Fibroblast of peridontal ligament (primary cell): ENCODE measurements around the gene CREBL2.
A peak's percentile ranks its signal among the peaks of the same experiment; 100 is the strongest.
"Not testable (repeated sequence)": the region's sequence is repeated elsewhere in the genome, so short reads cannot be mapped to it uniquely, and the experiment has no call there.

Source experiments
- DNase-seq: peaks from one replicate; pipeline ENCODE4 v3.0.0-alpha.2; 2010; ENCODE audit errors: extremely low read depth

Gene CREBL2

DNA sequence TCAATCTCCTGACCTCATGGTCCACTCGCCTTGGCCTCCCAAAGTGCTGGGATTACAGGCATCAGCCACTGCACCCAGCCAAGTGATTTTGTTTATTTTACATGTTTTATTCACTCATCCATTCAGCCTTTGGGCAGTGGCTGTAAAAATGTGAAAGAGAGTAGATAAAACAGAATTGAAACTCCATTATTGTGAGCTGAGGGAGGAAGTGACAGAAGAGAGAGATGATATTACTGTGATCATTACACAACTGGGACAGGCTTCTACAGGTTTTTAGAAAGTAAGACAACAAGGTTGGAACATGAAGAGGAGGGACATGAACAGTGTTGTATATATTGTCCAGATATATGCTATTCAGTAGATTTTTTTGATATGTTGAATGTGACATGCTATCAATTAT, 25.0 kb downstream of the CREBL2 start:
- no peak for DNase-seq

DNA sequence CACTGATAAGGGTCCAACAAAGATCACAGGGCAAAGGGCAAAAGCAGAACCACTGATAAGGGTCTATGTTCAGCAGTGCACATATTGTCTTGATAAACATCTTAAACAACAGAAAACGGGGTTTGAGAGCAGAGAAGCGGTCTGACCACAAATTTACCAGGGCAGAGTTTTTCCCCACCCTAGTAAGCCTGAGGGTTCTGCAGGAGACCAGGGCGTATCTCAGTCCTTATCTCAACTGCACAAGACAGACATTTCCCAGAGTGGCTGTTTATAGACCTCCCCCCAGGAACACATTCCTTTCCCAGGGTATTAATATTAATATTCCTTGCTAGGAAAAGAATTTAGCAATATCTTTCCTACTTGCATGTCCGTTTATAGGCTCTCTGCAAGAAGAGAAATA, 28.3 kb downstream of the CREBL2 start:
- DNase-seq, result not testable (repeated sequence)

DNA sequence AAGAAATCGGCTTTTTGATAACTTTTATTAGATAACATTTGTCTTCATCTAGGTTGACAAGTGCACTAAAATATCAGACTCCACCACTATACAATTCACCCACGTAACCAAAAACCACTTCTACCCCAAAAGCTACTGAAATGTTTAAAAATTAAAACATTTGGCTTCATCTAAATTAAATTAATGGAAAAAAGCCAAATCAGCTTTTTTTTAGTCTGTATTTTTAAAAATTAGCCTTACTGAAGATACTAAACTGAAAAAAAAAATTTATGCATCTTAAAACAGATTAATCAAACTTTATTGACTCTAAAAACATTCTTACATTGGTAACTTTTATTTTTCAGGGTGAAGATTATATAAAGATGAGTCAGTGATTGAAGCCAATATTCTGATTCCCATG, 30.0 kb downstream of the CREBL2 start:
- no peak for DNase-seq

DNA sequence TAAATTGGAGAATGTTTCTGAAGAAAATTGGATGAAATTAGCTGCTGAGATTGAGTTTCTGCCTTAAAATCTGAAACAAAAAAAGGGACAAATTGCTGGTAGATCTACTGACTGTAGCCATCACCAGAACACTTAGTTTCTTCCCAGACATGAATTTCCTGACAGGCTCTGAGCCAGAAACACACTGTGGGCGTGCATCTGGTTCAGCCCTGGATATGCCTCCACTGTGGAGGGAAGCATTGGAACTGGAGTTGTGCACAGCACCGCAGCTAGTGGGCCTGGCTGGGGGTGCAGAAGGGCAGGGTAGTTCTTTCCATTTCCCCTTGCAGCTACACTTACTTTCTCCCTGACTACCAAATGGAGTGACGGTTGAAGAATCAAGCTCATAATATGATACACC, 31.2 kb downstream of the CREBL2 start:
- DNase-seq, result no peak

DNA sequence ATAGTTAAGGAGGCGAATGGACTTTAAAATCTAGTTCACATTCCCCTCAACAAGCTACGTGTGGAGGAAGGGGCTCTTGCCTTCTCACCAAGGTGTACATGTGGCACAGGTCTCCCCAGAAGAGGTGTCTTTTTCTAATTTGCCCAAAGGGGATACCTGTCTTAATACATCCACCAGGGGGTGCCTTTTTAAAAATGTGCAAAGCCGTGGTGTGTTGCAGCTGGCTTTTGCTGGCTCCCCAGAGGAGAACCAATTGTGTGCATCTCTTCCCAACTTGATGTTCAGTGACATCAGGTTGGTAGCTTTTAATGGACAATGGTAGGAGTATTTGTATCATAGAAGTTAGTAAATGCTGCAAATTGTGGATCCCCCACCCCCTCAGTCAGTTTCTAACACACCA, 33.8 kb downstream of the CREBL2 start:
- peak; percentile 40 for DNase-seq

DNA sequence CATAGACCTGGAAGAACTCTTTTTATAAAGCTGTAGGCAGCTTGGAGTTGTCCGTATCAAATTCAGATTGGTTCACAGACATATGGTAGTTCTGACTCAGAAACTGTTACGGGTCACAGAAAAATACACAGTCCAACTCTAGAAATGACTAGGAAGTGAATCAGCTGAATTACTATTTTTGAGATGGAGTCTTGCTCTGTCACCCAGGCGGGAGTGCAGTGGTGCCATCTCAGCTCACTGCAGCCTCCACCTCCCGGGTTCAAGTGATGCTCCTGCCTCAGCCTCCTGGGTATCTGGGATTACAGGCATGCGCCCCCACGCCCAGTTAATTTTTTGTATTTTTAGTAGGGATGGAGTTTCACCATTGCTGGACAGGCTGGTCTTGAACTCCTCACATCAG, 34.3 kb downstream of the CREBL2 start:
- peak; percentile 88 for DNase-seq

DNA sequence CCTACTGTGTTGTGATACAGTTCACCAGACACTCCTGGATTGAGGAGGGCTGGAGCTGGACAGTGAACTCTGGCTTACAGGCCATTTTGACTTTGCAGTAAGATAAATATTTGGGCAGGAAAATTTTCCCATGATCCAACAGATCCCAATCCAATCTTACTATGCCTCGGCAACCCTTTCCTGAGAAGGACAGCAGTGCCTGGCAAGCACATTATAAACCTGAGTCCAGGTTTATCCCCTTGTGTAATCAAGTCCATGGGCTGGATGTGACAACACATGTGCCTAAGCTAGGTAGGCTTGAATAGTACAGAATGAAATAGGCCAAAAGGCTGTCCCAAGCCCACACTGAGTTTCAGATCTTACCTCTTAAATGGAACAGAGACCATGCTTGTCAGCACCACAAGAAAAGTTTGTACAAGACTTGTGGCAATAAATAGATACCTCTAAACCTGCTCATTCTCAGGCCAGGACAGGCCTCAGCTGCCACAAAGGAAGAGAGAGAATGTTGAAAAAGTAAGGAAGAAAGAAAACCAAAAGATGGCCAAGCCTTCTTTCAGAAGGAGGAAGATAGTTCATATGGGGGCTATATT, 34.9 kb downstream of the CREBL2 start:
- DNase-seq, result no peak

DNA sequence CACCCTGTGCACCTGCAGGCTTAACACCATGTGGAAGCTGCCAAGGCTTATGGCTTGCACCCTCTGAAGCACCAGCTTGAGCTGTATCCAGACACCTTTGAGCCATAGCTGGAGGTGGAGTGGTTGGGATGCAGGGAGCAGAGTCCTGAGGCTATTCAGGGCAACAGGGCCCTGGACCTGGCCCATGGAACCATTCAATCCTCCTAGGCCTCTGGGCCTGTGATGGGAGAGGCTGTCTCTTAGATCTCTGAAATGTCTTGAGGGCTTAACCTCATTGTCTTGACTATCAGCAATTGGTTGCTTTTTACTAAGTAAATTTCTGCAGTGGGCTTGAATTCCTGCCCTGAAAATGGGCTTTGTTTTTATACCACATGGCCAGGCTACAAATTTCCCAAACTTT, 36.6 kb downstream of the CREBL2 start:
- DNase-seq, result no peak

DNA sequence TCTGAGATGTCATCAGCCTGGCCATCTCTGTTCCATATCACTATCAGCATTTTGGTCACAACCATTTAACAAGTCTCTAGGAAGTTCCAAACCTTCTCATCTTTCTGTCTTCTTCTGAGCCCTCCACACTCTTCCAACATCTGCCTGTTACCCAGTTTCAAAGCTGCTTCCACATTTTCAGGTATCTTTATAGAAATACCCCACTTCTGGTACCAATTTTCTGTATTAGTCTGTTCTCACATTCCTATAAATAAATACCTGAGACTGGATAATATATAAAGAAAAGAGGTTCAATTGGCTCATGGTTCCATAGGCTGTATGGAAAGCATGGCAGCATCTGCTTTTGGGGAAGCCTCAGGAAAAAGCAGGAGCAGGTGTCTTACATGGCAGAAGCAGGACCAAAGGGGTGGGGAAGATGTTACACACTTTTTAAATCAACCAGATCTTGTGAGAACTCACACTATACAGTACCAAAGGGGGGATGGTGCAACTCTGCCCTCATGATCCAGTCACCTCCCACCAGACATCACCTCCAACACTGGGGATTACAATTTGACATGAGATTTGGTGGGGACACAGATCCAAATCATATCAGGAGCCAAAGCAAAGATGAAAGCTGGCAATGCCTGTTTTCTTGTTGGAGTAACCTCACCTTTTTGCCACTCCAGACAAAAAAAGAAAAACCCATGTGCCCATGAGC, 37.4 kb downstream of the CREBL2 start:
- no peak for DNase-seq

DNA sequence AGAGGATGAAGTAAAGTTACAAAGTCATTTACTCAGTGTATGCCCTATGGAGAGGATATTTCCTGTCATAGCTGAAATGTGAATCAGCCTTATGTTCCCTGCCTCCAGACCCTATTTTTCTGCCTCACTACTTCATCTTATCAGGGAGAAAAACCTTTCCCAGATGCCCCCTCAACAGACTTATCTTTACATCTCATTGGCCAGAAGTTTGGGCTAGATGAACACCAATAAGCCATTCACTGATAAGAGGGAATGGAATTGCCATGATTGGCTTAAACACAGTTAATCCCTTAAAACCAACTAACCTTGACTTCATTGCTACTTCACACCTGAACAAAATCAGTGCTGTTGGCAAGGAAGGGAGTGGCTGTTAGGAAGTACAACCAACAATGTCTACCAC, 40.1 kb downstream of the CREBL2 start:
- no peak for DNase-seq

DNA sequence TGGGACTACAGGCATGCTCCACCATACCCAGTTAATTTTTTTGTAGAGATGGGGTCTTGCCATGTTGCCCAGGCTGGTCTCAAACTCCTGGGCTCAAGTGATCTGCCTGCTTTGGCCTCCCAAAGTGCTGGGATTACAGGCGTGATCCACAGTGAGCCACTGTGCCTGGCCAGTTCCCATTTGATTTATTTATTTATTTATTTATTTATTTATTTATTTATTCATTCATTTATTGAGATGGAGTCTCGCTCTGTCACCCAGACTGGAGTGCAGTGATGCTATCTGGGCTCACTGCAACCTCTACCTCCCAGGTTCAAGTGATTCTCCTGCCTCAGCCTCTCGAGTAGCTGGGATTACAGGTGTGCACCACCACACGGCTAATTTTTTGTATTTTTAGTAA, 41.0 kb downstream of the CREBL2 start:
- not testable (repeated sequence) for DNase-seq

DNA sequence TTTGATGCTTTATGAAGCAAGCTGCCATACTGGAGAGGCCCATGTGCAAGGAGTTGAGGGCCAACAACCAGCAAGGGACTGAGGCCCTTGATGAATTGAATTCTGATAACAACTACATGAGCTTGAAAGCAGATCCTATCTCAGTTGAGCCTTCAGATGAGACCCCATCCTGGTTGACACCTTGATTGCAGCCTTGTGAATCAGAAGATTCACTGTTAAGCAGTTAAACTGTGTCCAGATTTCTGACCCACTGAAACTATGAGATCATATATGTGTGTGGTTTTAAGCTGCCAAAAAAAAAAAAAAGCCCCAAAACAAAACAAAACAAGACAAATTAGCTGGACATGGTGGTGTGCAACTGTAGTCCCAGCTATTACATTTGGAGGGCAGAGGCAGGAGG, 42.2 kb downstream of the CREBL2 start:
- DNase-seq, result no peak

DNA sequence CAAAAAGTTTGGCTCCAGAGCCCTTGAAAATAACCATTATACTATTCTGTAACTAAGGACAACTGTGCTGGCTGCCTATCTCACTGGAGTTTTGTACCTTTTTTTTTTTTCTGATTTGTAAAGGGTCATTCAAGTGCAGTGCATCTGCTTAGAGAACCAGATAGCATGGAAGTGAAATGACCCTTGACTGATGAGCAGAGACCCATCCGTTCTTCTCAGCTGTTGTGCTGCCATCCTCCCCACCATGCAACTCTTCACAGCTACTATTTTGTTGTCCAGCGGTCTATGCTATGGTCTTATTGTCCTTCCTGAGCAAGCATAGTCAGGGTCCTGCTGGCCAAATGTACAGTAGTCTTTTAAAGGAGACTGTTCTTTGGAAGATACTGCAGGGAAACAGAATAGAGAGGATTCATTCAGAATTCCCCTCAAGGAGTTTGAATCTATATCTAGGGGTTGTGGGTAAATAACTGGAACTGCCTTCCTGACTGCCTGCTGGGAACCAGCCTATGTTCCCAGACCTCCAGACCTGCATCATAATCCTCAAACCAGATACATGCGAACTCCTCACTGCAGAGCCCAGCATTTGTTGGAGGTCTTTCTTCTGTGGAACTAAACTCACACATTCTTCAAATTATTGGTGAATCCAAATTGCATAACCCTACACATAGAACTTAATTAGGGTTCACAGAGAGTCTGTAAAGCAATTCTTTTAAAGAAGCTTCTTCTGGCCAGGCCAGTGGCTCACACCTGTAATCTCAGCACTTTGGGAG, 43.2 kb downstream of the CREBL2 start:
- DNase-seq, result no peak

DNA sequence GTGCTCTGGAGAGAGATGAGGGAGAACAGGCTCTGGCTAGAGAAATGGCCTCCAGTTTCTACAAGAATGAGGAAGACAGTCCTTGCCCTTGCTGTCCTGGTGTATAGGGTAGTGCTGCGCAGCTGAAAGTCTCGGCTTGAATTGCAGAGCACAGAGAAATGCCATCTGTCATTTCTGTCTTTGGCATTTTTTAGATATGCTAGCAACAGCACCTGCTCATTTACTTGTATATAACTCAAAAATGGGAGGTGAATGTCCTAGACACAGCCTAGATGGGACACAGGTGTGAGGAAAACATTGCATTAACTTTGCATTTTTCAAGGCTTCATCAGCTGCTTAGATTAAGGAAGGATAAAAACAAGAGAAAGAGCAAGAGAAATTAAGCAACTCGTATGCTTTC, 48.5 kb downstream of the CREBL2 start:
- DNase-seq, result peak; percentile 5

DNA sequence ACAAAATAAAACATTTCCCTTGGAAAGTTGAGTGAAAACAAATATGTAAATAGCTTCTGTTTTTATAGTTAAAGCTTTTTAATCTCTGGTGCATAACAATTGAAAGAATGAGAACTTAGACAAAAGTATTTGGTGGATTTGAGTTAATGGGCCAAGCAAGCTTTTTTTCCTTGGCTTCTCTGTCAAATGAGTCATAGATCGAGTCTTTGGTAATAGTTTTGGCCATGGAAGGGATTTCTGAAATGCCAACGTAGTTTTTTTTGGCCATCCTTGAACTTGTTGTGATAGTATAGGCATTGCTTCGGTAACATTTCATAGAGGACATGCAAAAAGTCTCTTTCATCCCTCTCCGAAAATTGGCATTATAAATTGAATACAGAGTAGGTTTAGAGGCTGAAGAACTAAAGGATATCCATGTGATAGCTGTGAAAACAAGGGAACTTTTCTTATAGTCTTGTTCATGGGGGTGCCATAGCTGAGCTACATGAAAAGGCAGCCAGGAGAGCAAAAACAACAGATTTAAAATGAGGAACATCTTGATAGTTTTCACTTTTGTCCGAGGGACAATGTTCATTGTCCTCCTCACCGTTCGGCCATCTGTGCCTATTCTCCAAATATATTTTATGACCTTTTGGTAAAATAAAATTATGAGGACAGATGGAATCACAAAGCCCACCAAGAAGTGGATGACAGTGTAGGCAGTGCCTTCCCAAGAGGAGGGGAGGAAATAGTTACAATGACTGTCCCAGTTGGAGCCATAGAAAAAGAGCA, 49.6 kb downstream of the CREBL2 start:
- peak; percentile 95 for DNase-seq

DNA sequence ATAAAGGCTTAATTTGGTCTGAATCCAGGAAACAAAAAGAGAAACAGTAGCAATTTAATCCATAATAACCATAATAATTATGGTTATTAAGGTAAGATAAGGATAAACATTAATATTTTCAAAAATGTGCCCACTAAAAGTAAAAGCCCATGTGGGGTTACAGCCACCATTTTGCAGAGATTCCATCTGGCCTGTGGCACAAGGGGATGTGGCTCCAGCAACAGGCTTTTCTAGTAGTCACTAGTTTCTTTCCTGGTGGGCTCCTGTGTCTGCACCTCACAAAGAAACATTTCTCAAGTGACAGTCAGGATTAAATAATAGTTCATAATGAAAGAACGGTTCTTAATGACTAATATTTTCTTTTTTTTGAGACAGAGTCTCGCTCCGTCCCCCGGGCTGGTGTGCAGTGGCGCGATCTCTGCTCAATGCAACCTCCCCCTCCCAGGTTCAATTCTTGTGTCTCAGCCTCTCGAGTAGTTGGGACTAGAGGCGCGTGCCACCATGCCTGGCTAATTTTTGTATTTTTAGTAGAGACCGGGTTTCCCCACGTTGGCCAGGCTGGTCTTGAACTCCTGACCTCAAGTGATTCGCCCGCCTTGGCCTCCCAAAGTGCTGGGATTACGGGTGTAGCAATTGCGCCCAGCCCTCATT, 52.1 kb downstream of the CREBL2 start:
- no peak for DNase-seq

DNA sequence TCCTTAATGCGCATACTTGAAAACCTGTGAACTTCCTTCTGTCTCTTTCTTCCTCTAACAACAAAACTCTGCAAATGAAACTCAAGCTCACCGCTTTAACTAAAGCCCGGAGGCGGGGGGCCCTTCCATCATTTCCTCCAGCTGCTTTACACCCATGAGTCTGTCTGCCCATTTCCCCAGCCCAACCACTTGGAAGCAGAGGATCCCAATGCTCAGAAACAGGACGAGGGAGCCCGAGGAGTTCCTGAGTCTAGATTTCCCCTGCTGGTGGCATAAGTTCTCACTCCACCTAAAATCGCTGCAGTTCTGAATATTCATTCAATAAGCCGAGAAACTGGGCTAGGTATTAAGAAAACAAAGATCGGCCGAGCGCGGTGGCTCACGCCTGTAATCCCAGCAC, 53.5 kb downstream of the CREBL2 start:
- no peak for DNase-seq

DNA sequence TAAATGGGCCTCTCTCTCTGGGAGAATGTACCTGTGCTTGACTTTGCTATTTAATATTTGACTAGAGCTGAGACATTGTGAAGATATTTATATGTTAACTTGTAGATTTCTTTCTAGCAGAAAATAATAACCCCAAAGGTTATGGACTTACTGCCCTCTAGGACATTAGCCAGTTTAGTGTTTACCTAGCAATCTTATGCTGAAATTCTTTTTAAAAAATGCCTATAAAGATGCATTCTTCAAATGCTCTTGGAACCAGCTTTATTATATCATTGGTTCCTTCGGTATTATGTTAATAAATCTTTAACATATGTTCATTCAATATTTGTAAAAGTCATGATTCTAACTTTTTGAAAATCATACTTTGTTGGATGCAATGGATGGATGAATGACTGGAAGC, 56.3 kb downstream of the CREBL2 start:
- DNase-seq, result no peak

DNA sequence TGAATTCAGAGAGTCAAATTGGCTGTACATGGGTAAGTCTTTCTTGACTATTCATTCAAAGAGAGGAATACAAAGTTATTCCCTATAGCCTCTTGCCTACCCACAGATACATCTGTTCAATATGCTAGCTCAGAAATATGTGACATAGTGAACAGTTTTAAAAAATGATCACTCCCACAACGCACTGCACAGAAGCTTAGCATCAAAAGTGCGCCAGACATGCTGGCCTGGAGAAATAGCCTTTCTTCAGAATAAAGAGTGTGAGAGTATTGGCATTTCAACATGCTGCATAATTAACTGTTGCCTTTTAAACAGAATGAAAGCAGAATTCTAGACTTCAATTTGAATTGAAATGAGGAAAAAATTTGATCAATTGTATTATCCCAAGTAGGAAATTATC, 57.3 kb downstream of the CREBL2 start:
- no peak for DNase-seq

DNA sequence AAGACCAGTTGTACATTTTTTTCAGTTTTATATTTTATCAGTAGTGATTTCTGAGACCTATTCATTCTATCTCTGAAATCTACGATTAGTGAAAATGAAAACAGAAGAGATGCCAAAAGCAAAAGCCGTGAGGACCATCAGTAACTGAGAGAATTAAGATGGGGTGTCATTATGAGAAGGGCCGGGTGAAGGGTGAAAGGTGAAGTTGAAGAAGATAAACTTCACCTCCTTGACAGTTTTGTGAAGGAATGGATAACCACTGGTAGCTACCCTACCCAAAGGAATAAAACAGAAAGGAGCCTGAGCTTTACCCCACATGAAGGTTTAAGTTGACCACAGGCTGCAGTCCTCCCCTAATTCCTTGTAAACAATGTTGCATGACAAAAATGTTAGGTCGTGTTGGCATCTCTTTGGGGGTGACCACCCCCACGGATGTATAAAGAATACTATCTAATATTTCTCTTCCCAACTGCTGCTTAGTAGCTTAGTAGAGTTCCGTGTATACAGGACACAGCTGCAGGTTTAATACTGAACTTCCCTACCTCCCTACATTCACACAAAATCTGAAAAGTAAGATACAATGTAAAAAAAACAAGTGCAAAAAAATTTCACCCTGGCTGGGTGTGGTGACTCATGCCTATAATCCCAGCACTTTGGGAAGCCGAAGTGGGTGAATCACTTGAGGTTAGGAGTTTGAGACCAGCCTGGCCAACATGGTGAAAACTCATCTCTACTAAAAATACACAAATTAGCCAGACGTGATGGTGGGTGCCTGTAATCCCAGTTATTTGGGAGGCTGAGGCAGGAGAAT, 60.4 kb downstream of the CREBL2 start:
- peak; percentile 61 for DNase-seq

DNA sequence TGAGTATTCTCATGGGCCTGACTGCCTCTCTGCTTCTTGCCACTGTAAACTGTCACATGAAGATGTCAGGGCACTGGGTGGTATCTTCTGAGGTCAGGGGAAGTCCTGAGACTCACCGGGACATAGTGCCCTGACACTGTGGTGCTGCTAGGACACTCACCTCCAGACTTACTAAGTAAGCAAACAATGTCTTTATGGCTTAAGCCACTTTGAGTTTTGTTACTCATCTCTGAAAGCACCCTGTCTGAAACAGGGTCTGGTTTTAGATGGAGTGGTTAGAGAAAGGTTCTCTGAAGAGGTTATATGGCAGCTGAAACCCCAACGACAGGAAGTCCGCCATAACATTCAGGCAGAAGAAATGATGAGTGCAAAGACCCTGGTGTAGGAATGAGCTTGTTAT, 61.6 kb downstream of the CREBL2 start:
- DNase-seq, result no peak
